Pons (tissue), 1 donor: ENCODE measurements around the gene COL23A1.

ENCODE experiments used
- DNase-seq: peaks from one replicate; pipeline ENCODE4 v3.0.0-alpha.2; 2016; ENCODE audit warnings: low spot score

The COL23A1 gene

GRCh38 chr5:178460174-178460573 lies 130.0 kb downstream of the COL23A1 start:
- DNase-seq = no peak

DNA sequence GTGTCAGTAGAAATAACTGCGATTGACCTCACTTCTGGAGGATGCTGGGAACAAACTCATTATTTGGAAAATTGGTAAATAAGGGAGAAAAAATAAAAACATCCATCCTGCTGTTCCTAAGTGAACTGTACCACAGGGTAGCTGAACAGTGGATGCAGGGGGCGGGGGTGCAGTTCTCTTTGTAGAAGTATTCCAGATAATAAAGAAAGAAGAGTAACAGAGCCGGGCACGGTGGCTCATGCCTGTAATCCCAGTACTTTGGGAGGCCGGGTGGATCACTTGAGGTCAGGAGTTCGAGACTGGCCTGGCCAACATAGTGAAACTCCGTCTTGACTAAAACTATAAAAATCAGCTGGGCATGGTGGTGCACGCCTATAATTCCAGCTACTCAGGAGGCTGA lies 132.1 kb downstream of the COL23A1 start:
- DNase-seq = no peak

- no peak for DNase-seq
Measured at GRCh38 chr5:178457471-178457870, 132.7 kb downstream of the COL23A1 start.

DNA sequence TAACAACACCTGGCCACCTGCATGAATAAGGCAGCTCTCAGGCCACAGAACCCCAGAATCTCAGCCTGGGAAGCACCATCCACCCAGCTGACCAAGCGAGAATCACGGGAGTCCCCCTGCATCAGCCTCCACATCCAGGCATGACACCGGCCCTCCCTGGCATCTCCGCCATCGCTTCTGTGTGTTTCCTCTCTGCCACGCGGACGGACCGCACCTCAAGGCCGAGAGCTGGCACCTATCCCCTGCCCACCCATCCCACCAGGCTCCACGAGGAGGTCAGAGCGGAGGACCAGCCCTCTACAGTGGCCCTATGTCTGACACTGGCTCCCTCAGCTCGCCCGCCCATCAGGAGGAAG lies 134.7 kb downstream of the COL23A1 start:
- no peak for DNase-seq

GRCh38 chr5:178454821-178455479 lies 135.2 kb downstream of the COL23A1 start:
- no peak for DNase-seq

DNA sequence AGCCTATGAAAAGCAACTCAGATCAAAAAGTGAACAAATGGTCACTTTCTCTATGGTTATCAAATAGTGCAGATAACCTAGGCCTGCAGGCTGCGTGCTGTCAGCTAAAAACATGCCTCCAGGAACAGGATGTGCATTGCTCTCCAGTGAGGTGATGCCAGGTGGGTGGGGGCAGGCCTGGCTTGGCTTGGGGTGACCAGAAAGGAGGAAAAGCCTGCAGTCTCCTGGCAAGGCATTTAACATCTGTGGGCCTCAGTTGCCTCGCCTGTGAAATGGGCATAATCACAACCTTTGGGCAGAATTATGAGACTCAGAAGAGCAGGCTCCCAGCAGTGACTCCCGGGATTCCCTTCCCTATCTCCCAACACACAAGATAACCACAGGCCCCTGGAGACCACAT lies 135.9 kb downstream of the COL23A1 start:
- no peak for DNase-seq

DNA sequence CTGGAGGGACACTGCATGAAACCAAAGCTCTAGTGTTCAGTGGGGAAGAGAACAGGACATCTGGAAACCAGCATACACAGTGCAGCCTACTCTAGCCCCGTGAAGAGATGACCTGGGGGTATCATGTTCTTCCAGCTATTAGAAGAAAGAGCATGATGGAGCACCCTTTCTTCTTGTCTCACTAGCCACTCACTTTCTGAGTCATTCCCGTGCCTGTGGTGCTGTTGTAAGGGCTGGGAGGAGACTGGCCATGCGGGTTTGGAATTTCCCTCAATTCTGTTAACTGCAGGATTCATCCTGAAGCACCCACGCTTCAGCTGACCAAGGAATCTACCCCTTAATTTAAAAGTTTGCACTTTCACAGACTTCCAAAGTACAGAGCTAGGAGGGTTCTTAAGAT lies 137.0 kb downstream of the COL23A1 start:
- DNase-seq = no peak

DNA sequence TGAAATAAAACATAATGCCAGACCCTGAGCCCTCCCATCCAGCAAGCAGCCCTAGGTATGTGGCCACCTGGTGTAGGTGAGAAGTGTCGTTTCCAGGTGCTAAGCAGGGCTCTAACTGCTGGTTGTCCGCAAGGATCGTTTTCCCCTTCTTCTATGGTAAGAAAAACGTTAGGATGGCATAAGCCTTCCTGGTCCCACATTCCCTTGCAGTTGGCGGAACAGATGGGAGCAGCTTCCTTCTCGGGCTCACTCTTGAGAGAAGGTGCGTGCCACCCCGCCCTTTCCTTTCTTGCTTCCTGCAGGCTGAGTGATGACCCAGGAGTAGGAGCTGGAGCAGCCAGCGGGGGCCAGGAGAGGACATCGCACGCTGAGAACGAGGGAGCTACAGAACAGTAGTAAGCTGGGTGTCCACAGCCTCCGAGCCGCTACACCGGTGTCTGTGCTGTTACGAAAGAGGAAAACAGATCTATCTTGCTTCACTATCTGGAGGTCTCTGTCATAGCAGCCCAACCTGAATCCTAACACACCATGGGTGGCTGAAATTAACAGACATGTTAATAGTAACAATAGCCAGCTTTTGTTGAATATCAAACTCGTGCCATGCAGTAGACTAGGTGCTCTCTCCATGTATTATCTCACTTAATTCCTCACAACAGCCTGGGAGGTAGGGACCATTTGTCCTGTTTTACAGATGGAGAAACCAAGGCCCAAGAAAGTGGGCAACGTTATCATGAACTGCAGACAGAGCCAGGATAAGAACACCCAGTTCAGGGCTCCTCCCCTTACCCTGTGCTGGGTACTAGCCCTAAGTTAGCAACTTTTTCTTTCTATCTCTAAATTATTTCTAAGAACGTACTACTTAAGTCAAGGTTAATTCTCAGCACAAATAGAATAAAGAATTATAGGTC lies 139.8 kb downstream of the COL23A1 start:
- DNase-seq = no peak

- DNase-seq = peak; percentile 27
Measured at GRCh38 chr5:178449163-178450070, 140.8 kb downstream of the COL23A1 start.

GRCh38 chr5:178445534-178445933 lies 144.7 kb downstream of the COL23A1 start:
- no peak for DNase-seq

DNA sequence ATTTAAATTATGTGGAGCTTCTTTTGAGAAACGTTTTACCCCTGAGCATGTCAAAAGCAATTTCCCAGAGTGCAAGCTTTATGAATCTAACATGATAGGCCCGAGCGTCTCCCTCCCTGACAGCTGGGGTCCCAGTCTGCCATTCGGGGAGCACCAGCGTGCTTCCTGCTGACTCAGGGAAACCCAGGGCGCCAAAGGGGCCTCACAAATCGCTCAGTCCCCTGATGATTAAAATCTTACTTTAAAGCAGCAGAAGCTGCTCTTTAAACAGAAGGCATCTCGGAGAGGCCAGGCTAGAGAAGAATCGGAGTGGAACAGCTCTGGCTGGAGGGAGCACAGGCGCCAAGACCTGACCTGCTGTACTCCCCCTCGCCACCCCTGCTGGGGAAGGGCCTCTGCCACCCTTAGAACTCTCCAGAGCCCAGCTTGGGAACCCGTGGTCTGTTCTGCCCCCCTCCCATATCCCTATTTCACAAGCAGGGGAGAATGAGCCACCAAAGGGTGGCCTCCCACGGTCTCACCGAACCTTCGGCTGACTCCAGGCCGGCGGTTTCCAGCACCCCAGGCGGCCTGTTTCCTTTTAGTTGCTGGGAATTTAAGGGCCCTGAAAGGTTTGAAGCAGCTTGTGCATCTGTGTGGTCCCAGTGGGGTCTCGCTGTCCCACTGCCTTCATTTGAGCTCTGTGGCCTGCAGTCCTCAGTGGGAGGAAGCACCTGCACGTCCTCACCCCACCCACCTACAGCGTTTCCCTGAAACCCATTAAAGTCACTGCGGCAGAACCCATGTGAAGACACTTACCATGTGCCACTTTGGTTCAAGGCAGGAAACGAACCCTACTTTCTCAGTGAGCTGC lies 147.6 kb downstream of the COL23A1 start:
- no peak for DNase-seq

DNA sequence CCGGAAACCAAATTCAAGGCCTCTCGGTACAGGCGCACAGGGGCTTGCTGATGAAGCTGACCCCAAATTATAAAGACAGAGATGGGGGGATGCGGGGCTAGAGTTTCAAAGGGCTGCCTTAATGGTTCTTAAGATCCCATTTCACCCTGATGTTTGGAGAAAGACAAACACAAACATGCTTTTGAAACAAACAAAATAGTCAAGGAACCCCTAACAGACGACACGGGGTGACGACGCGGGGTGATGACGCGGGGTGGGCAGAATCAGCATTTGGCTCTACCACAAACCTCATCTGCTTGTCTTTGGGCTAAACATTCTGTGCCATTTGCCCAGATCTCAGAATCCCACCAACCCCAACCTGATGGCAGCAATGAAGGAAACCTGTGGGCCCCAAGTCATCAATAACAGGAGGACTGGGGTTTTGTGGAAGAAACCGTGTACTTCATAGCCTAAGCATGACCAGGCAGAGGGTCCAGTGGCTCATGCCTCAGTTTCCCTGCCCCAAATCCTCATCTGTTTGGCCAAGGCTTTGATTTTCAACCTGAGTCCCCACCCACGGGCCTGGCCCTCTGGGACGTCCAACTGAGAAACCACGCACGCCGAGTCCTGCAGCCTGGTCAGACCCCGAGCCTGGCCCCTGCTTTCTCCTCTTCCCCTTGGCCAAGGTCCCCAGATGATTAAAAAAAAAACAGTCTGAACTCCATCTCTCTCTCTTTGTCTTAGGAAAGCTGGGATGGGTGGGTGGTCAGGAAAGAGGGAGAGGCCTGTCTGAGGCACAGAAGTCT lies 148.5 kb downstream of the COL23A1 start:
- DNase-seq = no peak

- no peak for DNase-seq
Measured at GRCh38 chr5:178440181-178440580, 150.0 kb downstream of the COL23A1 start.

DNA sequence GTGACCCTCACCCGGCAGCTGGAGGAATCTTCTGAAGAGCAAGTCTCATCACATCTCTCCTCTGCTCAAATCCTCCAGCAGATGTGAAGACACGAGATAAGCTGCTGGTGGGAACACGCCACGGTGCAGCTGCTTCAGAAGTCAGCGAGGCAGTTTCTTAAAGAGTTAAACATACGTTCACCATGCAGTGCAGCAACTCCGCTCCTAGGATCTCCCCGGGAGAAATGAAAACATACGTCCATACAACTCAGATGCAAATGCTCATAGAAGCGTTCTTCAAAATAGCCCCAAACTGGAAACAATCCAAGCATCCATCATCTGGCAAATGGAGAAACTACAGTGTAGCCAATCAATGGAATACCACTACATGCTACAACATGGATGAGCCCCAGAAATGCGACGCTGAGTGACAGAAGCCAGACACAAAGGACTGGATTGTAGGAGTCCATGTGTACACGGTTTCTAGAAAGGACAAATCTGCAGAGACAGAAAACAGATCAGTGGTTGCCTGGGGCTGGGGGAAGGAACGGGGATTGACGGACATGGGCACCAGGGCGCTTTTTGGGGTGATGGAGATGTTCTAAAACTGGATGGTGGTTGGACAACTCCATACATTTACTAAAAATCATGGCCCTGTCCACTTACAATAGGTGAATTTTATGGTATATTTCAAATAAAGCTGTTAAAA lies 150.6 kb downstream of the COL23A1 start:
- DNase-seq = no peak

DNA sequence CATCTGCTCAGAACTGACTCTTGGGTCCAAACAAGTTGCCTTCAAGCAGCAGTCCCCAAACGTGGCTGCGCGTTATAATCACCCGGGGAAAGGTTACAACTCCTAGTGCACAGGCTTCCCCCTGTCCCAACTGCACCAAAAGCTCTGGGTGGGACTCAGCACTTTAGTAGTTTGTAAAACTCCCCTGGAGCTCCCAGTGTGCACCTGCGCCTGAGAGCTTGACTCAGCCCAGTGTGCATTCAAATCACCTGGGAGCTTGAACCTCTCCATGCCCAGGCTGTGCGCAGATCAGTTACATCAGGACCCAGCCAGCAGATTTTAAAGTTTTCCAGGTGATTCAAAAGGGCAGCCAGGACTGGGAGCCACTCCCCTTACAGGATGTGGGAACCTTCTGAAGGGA lies 151.4 kb downstream of the COL23A1 start:
- no peak for DNase-seq

- no peak for DNase-seq
Measured at GRCh38 chr5:178437386-178438075, 152.7 kb downstream of the COL23A1 start.

DNA sequence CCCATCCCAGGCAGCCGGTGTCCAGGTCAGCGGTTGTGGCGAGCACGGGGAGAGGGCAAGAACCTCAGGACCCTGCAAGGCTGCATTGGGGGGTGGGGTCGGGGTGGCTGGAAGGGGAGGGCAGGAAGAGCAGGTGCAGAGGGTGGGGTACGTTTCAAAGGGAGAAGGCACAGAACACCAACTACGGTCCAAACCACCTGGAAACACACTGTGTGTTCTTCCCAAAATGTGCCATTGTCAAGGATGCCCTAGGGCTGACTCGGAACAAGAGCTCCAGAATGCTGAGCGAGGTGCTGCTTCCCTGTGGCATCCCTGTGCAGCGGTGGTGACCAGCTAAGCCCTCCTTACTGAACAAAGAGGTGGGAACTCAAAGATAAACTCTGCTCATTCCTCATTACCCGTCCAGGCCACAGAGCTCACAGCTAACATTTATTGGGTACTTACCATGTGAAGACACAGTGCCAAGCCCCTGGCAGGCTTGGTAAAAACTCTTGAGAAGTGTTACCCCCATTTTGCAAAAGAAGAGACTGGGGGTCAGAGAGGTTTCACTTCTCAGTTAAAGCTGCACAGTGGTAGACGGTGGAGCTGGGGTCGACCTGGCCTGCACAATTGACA lies 153.8 kb downstream of the COL23A1 start:
- no peak for DNase-seq

GRCh38 chr5:178435321-178436238 lies 154.6 kb downstream of the COL23A1 start:
- DNase-seq = no peak
